IPS-NIHi7 (cell line): ENCODE data around the gene METAP1D.

Experiments
- DNase-seq: peaks from one replicate; pipeline ENCODE4 v3.0.0; 2012; ENCODE audit warnings: mixed read lengths; ENCODE audit errors: extremely low spot score

METAP1D gene

DNA sequence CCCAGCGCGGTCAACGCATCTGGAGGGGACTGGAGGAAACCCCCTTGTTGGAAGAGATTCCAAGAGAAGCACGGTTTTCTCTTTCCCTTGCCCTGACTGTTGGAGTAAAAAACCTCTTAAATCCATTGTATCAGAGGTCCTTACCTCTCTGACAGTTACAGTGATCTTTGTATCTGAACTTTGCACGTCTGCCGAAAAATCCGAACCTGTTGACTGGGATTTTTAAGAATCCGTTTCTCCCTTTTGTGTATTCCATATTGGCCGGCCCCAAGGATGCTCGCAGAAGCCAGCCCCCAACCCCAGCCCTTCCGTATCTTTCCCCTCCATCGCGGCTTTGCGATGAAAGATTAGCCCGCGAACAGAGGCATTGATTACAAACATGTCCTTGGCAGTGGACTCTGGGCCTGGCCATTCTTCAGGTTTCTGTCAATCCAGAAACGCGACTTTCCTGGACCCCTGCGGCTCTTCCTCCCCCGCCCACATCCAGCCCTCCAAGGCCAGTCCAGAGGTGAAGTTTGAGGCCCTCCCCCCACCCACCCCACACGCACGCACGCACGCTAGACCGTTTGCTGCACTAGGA is 81.0 kb downstream of the METAP1D start:
- DNase-seq, result peak; percentile 45

DNA sequence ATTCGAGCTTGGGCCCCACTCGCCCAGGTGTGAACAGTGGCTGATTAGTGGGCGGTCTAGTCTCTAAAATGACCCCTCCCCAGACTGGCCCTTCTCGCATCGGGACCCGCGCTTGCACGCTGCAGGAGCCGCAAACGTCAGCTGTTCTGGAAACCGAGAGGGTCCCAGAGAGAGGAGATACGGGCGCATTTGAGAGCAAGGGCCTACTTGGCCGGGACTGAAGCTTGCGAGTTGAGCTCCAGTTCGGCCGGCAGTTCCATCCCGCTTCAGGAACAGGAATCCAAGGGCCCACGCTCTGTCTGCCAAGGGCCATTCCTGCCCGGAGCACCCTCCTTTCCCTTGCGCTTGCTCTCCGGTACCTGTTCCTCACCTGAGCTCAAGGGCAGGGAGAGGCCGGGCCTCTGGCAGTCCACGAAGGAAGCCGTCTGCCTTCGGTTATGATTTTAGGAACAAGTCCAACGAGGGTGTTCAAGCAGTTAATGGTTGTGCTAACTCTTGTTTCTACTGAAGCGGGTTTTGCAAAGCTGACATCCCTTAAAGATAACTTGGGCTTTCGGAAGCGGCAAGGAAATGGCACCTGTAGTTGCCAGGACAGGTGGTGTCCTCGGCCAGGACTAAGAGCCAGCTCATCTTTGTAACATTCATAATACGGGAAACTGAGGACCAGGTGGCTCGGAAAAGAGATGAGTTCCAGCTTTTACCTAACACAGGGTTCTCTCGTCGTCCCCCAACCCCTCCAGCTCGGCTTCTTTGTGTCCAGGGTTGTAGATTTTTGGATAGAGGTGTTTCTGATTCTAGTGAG is 81.7 kb downstream of the METAP1D start:
- DNase-seq, result peak; percentile 57

DNA sequence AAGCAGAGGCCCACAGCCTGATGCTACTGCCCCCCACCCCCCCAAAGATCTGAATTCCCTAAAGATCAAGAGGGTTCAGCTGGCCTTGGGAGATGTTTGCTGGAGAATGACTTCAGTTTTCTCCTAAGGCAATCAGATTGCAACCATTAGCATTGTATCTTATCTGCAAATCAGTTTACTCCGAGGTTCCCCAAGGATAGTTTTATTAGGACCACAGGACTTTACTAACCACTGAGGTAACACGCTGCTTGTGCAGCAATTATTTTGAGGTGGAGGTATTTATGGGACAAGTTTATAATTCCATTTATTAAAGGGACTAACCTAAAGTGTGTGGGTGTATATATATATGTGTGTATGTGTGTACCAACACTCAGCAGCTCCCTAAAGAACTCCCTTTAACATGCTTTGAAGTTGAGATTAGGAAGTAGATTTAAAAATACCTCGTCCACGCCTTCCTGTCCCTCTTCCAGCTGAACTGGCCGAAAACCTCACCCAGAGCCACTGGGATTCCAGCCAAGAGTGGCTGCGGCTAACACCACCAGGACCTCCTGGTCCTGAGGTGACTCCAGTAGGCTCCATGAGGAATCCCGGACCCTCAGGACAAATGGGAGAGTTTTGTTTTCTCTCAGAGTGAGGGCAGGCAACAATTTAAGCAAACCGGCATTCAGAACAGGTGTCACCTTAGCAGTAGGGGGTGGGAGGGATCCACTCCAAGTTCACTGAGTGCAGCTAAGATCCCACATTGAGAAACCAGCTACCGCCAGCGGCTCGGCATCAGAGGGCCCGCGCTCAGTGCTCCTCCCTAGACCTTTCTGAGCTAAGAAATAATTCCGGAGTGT is 82.6 kb downstream of the METAP1D start:
- peak; percentile 16 for DNase-seq

DNA sequence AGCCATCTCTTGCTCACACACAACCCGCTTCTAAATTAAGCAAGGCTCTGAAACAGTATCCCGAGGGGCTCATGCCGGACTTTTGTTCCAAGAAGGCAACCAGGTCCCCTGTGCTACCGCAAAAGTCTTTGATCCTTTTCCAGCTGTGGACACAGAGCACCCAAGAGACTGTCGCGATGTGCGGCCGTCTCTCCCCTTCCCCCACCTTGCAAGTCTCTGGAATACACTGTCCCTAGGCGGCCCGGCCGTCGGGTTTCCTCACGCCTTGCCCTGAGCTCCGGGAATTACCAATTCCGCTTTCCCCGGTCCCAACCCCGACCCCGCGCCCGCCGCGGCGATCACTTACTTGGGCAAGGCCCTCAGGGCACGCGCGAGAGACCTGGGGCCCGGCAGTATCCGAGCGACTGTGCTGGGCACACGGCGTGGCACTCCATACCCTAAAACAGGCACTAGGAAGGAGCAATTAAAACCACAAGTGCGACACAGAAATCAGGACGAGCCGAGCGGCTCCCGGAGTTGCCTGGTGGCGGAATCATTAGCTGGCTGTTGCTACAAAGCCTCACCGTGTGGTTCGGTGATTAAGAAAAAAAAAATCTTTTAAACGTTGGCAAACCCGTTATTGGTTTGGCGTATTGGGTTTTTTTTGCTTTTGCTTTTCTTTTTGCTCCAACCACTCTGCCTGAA is 83.3 kb downstream of the METAP1D start:
- peak; percentile 22 for DNase-seq

DNA sequence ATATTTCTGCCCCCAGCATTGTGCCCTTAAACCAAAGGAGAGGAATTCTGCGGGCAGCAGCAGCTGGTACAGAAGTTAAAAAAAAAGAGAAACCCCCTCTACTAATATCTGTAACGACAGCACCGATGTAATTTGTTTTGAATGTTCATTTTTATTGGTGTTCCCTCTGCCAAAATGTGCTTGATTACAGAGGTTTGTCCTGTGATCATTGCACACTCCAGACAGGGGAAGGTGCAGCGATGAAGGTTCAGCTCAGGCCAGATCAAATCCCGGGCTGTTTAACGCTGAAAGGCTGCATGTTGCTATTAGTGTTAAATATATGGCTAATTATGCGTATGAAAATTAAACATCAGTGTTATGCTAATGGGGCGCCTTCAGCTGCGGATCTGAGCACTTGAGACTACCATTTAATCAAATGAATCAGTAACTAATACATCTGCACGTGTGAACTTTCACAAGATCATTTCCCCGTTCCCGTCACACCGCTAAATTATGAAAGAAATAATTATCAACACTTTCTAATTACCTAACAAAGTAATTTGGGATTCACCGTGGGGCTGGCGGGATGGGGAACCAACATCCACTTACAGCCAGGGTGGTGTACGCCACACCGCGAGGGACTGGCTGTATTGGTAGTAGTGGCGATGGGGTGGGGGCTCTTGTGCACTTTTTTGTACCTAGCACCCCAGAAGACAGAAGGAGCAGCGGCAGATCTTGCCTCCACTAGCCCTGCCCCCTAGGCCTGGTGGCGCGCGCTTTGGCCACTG is 84.1 kb downstream of the METAP1D start:
- DNase-seq, result no peak

DNA sequence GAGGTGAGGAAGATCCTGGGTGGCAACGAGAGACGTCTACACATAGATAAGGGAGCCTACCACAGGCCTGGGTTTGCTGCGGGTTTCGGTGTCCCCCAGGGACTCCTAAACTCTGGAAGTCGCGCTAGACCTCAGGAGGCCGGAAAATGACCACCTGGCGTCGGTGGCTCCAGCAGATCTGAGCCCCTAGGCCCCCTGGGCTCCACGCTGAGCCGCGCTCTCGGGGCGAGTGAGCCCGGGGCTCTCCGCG is 84.6 kb downstream of the METAP1D start:
- DNase-seq, result no peak

DNA sequence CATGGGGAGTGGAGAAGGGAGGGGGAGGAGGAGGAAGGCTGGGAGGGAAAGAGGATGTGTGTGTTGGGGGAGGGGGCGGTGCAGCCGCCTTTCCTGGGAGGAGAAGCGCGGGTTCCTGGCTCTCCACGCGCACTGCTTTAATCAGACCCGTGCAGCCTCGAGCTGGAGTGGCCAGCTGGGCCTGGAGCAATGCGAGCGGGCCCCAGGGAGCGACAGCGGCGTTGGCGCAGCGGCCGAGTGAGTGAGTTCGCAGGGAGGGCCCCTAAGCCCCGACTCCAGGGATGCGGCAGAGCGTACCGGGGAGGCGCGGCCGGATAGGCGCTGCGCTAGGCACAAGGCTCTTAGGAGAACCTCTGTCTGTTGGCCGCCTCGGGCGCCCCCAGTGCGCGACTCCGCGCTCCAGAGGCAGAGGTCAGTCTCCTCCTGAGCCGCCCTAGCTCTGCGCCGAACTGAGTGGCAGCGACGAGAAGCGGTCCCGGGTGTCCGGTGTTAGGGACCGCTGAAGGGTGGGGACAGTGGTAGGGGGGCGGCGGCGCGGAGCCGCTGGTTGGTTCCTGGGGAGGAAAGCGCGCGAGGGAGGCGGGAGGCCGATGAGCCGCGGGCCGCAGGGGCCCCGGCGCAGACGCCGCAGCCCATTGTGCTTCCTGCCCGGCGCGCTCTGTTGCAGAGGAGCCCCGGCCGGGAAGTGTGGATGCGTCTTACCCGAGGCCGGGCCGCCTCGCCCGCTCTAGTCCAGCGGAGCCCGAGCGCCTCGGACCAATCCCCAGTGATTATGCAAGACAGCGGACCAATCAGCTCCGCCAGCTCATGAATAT is 85.1 kb downstream of the METAP1D start:
- peak; percentile 86 for DNase-seq

DNA sequence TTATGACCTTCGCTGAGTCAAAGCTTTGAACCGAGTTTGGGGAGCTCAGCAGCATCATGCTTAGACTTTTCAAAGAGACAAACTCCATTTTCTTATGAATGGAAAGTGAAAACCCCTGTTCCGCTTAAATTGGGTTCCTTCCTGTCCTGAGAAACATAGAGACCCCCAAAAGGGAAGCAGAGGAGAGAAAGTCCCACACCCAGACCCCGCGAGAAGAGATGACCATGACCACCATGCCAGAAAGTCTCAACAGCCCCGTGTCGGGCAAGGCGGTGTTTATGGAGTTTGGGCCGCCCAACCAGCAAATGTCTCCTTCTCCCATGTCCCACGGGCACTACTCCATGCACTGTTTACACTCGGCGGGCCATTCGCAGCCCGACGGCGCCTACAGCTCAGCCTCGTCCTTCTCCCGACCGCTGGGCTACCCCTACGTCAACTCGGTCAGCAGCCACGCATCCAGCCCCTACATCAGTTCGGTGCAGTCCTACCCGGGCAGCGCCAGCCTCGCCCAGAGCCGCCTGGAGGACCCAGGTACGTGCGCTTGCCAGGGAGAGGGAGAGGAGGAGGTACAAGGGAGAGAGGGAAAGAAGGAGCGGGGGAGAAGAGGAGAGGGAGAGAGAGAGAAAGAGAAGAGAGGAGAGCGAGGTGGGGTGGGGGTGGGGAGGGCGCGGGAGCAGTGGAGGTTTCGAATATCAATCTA is 85.9 kb downstream of the METAP1D start, which contains the start of gene DLX1:
TSS of gene DLX1 (plus strand) at position 48 of the 700 bp plus-strand sequence. CDS start at position 219, 171 bp downstream.
- peak; percentile 26 for DNase-seq

DNA sequence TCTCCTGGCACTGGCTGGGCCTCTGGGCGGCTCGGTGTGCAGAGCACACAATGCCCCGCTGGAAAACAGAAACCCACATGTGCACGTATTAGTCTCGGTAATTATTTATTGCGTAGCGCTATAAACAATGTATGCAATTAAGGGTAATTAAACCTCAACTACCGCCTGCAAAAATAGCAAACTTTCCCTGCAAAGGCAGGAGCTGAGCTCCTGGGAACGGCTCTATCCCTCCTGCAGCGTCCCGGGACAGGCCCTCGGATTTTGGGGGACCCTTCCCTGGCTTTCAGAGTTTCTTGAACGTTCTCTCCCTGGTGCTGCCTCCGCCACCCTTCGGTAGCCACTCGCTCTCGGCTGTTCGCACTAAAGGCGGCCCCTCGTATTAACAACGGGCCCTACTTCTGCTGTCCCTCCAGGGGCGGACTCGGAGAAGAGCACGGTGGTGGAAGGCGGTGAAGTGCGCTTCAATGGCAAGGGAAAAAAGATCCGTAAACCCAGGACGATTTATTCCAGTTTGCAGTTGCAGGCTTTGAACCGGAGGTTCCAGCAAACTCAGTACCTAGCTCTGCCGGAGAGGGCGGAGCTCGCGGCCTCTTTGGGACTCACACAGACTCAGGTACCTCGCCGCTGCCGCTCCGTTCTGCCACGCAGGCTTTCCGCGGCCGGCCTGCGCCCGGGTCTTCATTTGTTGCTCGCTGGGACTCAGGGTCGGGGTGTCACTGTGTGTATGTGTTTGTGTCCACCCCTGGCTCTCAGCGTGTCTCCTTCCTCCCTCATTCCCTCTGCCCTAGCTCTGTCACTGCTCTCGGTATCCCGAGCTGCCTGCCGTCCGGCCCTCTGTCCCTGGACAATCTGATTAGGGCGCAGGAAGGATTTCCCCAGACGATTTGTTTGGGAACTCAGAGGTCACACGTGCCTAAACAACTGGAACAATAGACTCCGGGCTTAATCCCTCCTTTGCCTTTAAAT is 86.8 kb downstream of the METAP1D start:
- peak; percentile 31 for DNase-seq

DNA sequence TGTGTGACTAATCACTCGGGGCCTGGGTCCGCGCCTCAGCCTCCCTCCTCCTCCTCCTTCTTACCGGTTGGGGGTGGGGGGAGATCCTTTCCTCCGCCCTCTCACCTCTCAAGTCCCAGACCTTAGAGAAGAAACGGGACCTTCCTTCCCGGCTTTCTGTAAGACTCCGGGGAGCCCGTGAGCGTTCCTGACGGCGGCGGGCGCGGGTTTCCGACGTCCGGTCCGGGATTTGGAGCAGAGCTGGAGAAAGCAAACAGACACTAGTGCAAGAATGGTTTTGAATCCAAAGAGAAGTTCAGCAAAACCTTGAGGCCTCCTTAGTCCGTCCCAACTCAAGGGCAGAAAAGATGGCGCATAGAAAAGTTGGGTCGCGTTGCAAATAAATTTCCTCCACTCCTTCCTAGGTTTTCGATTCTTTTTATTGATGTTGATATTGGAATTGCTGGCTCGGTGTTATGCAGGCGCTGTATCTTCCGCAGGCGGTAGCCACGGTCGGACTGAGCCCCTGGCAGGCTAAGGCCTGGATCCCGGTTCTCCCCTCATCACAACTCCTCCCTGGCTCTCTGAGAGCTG is 87.5 kb downstream of the METAP1D start:
- peak; percentile 42 for DNase-seq

DNA sequence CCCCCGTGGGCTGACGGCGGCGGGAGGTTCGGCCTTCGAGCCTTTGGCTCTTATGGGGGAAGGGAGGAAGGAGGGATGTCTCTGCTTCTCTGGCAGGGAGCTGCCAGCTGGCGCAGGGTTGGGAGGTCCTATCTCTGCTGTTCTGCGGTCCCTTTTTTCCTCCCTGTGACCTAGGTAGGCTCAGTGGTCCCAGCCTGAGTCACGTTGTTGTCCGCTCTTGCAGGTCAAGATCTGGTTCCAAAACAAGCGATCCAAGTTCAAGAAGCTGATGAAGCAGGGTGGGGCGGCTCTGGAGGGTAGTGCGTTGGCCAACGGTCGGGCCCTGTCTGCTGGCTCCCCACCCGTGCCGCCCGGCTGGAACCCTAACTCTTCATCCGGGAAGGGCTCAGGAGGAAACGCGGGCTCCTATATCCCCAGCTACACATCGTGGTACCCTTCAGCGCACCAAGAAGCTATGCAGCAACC is 88.1 kb downstream of the METAP1D start:
- peak; percentile 18 for DNase-seq

DNA sequence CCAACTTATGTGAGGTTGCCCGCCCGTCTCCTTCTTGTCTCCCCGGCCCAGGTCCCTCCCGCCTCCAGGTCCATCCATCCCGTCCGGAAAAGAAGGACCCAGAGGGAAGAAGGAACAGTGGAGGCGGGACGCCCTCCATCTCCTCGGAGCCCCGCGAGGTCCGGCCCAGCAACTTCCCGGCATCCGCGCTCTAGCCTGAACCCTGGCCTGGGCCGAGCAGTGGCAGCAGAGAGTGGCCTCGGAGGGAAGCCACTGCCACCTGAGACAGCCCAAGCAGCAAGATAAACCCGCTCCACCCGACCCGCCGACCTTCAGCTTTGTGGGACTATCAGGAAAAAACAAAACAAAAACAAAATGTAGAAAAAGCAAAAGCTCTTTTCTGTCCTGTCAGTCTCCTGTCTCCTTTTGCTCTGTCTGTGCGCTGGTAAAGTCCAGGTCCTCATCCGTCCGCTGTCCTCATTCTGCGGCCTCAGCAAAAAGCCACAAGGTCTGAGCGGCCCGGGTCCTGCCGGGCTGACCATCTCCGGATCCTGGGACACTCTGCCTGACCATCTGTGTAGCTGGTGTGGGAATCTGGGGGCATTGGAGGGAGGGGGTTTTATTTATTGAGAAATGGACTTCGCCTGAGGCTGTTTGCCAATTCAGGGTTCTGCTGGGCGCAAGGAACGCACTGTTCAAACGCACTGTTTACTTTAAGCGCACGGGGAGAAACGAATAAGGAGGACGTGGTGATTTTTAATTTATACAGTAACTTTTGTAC is 88.7 kb downstream of the METAP1D start:
- DNase-seq, result peak; percentile 19

DNA sequence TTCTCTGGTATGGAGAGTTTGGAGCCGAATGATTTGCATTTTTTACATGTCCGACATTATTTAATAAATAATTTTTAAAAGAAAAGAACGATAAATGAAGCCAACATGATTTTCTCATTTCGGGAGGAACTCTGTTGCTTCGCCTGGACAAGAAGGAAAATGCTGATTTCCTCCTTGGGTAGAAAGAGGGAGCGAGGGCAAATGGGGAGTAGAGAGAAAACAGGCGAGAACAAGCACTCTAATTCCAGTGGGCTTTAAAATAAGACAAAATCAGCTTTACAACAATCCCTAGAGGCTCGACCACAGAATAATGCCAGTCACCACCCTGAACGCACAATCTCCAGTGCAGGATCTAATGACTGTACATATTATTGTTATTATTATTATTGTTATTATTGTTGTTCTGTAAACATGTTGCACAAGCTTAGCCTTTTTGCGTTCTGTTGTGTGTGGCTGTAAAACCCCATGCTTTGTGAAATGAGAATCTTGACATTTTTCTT is 89.3 kb downstream of the METAP1D start:
- no peak for DNase-seq

DNA sequence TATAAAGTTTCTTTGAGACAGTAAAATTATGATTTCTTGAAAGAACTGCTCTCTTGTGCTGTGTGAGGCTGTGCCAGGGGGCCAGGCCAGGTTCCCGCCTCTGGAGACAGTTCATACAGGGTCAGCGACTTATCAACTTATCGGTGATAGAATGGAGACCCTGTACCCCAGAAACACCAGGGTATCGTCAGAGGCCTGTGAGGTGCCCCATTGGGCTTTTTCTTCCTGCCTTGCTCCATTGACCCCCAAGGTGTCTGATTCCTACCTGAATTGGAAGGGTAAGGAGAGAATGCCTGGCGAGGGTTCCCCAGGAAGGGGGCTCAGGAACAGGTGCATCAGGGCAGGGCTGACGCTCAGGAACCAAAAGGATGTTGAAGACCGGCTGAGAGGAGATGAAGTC is 89.9 kb downstream of the METAP1D start:
- DNase-seq, result no peak

DNA sequence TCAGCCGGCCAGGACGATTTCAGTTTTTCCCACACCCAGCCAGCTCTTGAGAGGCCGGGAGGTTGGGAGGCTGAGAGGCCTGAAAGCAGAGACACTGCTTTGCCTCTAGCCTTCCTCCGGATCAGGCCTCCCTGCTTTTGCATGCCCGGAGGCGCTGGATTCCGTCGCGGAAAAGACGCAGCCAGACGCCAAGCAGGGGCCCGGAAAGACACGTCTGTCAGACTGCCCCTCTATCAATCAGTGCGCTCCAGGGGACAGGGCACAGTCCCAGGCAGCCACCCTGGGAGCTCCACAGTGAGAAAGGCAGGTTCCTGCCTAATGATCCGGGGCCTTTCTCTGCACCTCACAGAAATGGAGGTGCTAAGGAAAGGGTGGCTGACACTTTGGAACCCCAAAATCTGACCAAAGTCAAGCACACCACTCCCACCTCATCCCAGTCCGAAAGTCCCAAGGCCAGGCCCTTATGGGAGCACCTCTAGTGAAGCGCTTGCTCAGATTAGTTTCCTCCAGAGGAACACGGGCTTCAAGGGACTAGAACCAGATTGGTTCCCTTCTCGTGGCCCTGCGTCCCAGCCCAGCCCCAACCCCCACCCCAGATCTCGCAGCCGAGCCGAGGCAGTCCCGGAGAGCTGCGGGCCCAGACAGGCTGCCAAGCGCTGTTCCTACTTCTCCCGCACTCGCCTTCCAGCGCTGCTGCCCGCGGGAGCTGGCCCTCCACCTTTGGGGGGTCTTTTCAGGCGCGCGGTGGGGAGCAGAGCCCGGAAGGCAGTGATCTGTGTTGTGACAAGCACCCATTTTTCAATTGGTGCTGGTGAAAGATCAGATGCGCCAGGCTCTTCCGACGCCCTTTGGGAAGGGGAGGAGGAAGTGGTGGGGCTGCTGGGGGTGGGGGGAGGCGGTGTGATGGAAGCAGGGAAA is 90.5 kb downstream of the METAP1D start:
- peak; percentile 28 for DNase-seq

DNA sequence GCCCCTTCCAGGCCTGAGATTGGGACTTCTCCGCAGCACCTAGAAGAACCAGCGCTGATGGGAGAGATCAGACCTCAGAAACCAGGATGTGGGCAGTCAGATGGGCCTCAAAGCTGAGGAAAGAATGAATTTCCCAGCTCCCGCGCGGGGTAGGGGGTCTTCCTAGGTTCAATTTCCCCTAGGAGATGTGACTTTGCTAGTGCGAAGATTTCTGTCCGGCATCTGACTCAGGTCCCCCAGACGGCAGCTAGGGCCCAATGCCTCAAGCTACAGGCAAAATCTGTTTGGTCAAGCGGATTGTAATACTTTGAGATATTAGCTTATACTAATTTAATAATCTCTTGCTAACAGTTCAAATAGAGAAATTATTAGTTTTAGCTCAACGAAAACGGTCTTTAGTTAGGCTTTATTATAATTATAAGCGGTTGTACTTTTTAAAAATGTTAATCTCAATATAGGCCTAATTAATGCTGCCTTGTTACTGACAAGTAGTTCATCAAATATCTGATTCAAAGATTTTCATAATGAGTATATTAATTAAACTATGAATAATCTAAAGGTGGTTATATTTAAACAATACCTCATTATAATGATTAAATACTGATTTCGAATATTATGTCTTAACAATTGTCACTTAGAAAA is 91.4 kb downstream of the METAP1D start:
- no peak for DNase-seq
